ENCODE results near the gene RXRG.

GRCh38 chr1:165402517-165403111 is 42.3 kb downstream of the RXRG start:
- TF ChIP-seq POLR2AphosphoS5 (IDR thresholded peaks at IDR 0.05; ENCODE audit: low read depth, low read length) (no peak), POLR2A (IDR thresholded peaks at IDR 0.05; ENCODE audit: low read depth, low read length) (no peak), TAF1 (IDR thresholded peaks at IDR 0.05; ENCODE audit: low read depth, low read length) (no peak)
